NCI-H460 (cell line): ENCODE results near the gene PCBD1. TPM values are rescaled to one million over a fixed set of nuclear protein-coding genes. Genes with fewer than 3 reads are reported as not detected.

Source experiments
- DNase-seq: peaks from one replicate; pipeline ENCODE4 v3.0.0-alpha.2; 2016; ENCODE audit warnings: low read depth; ENCODE audit errors: extremely low read depth
- total RNA-seq: library from RNA; depleted of rRNA; stranded (reverse); fragments of >200 nt; shearing (Covaris generic); gene quantifications from 2 replicates; pipeline ENCODE4 v1.2.3, GENCODE V29; 2014

Gene PCBD1
- total RNA-seq, 1 experiment from 2014 or later: 122 TPM

DNA sequence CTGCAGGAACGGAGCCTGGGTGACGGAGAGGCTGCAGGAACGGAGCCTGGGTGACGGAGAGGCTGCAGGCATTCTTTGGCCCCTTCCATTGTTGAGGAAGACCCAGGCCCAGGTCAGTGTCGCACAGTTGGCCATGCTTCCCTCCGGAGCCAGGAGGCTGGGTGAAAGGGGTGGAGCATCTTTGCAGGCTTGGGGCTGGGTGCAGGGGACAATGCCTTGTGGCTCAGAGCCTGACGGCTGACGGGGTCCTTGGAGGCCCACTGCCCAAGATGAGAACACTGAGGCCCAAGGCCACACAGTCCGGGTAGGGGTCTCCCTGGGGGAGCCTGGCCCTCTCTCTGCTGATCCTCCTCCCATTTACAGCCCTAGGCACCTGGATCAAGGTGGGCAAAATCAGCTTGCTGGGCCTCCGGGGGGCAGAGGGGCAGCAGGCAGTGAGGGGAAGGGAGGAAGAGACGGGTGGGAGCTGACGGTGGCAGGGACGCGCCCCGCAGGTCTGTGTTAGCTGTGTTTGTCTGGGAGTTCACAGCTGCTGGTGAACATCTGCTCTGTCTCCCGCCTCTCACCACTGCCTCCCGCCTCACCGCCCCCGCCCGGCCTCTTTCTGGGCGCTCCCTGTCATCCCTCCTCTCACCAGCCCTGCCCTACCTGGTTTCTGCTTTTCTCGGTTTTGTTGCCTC is 30.6 kb upstream of the PCBD1 start:
- DNase-seq: no peak

DNA sequence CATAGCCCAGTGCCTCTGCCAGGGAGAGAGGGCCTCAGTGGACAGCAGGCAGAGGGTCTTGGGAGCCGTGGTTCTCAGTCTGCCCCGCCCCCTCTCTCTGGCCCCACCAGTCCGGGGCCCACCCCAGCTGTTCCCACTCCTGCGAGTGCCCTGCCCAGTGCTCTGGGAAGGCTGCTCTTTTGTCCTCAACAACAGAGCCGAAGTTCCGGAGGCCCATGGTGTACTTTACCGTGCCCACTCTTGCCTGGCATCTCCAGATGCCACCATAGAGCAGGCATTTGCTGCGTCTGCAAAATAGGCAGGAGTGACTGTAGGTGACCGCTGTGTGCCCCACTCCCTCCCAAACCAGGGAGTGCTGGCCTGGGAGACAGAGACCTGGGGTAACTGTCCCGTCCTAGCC is 29.3 kb upstream of the PCBD1 start:
- no peak for DNase-seq

DNA sequence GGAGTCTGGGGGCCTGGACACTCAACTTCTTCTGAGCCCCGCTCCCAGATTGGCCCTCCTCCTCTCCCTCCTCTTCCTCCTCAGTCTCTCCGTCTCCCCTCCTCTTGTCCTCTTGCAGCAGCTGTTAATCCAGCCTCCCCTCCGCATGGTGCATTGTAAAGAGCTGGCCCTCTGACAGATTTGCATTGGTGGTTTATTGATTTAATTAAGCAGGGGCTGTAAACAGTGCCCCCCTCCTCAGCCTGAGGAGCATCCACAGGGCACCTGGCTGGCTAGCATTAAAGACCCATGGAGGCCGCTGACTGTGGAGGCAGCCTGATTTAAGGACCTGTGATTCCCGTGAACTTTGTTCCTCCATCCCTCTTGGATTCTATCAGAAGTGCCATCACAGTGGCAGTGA is 28.9 kb upstream of the PCBD1 start:
- no peak for DNase-seq

DNA sequence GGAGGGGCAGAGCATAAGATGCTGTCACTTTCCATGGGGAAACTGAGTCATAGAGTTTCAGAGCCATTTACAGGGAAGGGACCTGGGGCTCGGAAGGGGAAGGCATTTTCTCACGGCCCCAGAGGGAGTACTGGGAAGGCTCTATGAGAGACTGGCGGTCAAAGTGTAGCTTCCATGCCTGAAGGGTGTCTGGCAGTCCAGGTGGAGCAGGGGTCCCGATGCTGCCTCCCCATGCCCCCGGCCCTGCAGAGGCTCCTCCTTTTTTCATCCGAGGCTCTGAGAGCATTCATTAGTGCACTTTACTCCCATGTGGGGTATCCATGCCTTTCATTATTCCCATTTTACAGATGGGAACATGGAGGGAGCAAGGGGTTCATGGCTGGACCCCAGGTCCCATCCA is 27.9 kb upstream of the PCBD1 start:
- DNase-seq: no peak

DNA sequence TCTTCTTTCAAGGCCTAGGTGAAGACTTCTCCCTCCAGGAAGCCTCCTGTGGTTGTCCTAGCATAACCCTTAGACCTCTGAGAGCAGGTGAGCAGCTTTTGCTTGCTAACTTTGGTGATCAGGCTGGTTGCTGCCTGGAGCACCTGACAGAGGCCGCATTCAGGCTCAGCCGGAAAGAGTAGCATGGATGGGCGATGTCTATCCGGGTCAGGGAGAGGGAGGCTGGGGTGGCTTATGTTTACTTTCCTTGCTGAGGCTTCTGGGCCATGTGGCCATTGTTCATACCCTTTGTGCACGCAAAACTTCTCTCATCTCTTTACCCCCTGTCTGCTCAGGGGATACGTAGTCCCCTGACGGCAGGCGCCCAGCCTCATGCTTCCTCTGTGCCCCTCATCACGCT is 27.4 kb upstream of the PCBD1 start:
- DNase-seq: no peak

DNA sequence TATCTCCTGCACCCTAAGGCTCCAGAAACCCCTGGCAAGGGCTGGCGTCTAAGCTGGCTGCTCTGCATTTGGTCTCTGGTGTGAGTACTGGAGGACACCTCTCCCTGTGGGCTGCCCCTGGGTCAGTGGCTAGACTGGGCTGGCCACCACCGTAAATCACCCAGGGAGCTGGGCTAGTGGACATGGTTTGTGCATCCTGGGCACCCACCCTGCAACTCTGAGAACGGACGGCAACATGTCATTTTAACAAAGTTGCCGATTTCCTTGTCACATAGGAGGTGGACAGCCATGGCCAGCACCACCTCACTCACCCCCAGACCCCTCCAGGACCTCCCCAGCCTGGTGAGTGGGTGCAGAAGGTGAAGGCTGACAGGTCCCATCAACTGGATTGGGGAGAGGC is 26.8 kb upstream of the PCBD1 start:
- no peak for DNase-seq

DNA sequence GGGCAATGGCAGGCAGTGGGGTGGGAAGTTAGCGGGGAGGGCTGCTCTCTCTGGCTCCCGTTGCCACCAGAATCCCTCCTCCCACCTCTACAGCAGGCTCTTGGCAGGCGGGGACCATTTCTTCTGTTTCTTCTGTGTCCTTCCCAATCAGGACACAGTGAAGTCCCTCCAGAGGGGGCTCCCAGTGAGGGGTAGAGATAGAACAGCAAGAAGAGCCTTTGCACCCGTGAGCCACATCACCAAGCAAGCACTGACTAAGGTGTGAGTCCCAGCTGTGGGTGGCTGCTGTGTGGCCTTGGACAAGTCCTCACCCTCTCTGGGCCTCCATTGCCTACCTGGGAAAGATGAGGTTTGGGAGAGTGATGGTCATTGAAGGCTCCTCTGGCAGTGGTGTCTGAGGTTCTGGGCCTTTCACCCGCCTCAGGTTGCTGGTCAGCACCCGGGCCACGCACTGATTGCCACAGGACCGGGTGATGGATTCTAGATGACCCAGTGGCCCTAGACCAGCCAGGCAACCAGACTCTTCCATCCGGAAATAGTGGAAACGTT is 26.0 kb upstream of the PCBD1 start:
- no peak for DNase-seq

DNA sequence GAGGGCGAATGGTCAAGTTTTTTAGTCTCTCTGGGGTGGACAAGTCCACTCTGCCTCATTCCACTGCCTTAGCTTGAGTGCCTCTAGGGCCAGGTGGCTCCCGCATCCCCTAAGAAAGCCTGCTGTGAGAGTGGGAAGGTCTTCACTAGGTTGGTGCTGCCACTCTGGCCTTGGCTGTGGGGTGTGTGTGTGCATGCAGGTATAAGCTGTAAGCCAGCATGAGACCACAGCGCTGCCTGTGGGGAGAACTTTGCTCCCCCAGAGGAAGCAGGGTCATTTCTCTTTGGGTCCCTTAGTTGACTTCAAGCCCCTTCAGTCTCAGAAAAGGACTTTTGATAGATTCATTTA is 25.5 kb upstream of the PCBD1 start:
- DNase-seq: no peak

DNA sequence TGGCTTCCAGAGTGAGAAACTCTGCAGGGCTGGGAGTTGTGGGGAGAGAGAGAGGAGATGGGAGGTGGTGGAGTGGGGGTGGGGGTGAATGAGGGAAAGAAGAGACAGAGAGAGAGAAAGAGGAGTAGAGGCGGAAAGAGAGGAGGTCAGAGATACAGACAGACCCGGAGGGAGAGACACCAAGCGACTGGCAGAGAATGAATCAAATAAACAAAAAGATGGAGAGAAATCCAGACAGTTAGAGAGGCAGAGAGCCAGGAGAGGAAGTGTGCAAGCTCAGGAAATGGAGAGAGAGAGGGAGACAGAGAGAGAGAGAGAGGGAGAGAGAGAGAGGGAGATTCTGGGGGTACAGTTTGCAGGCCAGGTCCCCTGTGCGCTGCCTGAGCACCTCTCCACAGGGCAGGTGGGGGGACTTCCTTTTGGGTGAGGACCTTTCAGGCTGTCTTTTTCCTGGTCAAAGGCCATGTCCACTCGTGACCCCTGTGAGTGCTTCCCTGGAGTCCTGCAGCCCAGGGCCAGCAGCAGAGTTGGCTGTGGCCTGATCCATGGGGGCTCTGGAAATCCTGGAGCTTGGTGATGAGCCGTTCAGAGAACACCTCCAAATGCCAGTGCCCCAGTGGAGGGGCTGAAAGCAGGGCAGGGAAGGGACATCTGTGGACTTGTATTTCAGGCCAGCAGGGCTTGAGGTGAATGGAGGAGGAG is 25.0 kb upstream of the PCBD1 start:
- DNase-seq: no peak

DNA sequence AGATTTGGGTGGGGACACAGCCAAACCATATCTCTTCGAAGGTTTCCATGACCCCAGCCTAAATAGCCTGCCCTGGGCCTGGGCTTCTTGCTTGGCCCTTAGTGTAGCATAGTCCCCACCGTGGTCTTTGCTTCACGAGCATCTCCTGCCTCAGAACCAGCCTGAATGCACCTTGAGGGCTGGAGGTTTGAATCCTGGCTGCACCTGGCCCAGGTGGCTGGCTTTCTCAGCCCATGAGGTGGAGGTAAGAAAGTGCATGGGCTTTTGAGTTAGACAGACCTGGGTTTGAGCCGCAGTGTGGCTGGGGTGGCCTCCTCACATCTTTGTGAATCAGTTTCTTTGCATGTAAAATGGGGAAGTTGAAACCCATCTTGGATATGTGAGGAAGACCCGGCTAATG is 24.2 kb upstream of the PCBD1 start:
- DNase-seq: no peak

DNA sequence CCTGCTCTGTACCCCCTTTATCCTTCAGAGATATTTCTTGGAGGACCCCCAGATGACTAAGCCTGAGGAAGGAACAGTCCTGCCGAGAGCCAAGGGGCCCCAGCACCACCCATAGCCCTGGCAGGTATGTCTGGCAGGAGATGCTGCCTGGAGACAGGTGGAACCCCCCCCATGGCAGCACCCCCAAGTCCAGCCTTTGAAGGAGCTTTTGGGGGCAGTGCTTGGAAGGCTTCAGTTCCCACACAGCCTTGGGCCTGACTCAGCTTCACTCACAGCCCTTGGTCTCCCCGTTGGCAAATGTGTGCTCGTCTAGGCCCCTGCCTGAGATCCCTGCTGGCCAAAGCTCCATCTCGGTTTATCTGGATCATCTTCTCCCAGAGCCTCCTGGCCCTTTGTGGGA is 23.0 kb upstream of the PCBD1 start:
- no peak for DNase-seq

DNA sequence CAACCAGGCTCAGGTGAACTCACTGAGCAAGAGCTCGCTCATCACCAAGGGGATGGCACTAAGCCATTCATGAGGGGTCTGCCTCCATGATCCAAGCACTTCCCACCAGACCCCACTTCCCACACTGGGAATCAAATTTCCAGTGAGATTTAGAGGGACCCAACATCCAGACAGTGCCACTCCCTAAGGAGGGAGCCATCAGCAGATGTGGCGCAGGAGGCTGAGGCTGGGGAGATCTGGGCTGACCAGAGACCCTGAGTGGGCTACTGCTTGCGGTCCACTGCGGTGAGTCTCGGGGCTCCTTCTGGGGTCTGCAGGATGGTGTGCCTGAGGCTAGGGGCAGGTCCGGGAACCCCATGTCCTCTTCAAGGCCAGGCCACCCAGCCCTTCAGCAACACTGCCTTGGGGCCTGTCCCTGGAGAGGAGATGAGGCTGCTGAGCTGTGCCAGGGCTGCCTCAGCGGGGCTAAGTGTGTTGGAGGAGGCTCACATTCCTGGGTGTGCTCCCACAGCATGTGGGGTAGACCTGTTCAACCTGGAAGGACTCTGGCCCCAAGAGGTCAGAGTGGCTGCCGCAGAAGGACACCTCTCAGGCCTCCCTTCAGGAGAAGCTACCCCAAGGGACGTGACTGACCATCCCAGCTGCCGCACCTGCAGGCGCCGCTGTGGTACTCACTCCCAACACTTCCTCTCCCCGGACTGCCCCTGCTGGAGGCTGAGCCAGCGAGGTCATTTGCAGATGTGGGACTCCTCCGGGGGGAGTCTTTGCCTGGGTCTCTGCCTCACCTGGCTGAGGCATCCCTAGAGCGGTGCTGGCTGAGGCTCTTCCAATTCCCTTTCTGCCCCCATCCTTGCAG is 22.3 kb upstream of the PCBD1 start:
- no peak for DNase-seq

DNA sequence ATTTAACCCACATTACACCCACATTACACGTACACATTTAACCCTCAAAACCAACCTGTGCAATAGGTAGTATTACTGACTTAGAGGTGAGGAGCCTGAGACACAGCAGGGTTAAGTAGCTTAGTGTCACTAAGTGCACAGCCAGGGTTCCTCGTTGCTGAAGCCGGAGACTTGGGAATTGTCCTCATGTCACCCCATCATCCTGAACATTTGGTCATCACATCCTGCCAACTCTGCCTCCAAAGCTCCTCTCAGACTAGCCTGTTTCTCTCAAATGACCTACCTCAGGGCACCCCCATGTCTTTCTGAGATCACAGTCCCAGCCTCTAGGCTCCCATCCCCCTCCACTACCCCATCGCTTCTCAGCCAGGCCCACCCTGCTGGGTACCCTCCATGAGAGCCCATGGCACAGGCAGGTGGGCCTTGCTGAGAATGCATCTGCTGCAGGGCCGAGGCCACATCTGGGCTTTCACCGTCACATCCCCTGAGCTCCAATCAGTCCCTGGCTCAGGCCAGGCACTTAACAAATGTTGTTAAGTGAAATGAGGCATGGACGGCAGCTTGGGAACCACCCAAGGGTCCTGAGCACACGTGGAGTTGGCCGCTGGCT is 21.1 kb upstream of the PCBD1 start:
- DNase-seq: no peak

DNA sequence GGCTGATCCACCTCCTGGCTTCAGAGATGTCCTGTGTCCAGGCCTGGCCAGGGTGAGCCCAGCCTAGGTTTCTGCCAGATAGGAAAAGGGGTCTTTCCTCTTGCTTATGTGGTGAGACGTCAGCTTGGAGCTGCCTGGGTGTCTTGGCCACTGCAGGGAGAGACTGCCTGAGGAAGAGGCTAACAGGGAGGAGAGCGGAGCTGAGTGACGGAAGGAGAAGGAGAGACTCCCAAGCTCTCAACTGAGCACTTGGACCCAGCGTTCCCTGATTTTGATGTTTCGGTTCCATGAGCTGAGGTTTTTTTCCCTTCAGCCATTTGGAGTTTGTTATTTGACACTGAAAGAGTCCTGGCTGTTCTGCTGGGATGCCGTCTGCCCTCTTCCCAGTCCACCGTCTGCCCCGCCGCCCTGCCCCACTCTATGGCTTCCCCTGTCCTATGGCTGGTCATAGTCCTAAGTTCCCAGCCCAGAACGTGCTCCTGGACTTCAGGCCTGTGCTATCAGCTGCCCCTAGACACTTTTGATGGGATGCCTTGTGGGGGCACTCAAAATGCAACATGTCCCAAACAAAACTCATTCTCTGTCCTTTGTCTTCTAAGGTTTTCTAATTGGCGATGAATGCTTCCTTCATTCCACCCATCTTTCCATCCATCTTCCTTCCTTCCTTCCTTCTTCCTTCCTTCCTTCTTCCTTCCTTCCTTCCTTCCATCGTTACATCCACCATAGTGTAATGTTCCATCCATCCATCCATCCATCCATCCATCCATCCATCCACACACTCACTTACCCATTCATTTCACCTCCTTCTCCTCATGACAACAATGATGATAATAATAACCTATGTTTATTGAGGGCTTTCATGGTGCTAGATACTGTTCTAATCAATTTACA is 20.3 kb upstream of the PCBD1 start:
- no peak for DNase-seq

DNA sequence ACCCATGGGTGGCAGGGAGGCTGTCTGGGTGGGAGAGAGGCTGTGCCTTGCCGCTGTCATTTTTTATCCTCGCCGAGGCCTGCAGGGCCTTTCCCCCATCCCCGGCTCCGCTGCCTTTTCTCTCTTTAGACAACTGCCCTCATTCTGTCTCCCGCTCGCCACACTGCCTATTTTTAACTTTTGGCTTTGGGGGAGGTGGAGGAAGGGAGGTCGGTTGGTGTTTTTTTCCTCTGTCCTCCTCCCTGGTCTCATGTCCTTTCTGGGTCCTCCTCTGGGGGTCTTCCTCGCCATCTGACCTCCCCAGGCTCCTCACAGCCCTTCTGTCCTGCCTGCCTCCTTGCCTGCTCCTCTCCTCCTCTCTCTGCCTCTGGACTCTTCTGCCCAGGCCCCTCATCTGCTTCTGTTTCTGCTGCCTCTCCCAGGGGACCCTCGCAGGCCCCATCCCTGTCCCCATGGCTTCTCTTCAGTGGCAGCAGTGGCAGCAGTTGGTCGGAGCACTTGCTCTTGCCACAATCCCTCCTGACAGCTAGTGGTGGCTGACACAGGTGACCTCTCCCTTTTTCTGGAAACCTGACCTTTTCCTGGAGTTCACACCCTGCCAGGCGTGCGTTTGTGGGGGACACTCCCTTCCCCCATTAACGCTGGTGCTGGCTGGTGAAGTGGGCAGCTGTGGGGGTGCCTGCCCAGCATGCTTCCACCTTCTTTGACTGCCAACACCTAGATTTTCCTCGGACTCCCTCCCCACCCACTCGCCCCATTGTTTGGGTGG is 19.5 kb upstream of the PCBD1 start:
- DNase-seq: no peak

DNA sequence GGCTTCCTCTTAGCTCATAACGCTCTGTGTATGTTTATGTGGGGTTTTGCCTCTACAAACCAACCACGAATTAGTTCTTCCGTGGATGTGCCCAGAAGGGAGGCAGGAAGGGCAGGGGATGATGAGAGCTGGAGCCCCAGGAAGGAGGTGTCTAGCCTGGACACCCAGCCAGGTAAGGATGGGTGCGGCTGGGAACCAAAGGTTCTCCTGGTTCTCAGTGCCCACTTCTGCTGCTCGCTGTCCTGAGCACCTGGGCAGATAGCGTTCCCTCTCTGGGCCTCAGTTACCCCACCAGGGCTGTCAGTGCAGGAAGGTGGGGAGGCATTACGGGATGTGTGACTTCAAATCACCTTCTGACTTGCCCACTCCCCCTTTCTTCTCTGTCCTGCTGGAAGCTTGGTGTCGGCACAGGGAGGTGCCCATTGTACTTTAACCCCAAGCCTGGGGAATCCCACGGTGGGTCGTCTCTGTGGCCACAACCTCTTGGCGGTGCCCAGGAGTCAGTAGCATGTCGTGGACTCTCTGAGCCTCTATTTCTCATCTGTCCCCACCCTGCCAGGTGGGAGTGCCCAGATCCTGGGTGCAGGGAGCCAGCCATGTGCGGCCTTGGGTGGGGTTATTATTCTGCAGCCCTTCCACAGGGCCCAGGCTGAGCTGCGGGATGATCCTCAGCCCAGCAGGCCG is 18.7 kb upstream of the PCBD1 start:
- DNase-seq: no peak

DNA sequence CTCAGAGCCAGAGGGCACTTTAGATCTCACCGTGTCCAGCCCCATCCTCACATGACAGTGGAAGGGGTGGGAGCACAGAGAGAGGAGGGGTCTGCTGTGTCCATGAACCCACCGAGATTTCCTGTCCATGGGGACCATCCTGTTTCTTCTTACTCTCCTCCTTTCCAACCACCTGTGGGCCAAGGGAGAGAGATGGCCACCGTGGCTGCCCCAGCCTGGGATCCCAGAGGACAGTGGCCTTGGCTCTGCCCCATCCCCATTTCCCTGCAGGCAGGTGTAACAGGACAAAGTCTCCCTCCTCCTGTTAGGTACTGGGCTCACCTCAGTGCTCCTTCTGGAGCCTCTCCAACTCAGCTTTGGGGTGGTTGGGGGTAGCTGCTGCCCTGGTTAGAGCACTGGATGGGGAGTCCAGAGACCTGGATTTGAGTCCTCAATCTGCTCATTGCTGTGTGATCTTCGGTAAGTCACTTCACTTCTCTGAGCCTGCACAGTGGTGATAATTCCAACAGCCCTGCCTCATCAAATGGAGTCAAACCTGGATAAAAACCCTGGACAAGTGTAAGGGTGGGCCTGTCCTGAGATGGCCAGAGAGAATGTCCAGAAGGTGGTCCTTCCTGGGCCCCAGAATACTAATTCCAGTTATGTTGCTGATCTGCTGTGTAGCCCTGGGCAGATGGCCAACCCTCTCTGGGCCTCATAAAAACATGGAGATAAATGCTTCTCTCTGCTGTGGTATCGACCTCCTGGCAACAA is 17.8 kb upstream of the PCBD1 start:
- no peak for DNase-seq
